ENCODE results near the gene ATP1A1. TPM values are rescaled to one million over a fixed set of nuclear protein-coding genes. Genes with fewer than 3 reads are reported as not detected.

ATP1A1 gene
- total RNA-seq, 1 experiment from 2014 or later = 239 TPM

DNA sequence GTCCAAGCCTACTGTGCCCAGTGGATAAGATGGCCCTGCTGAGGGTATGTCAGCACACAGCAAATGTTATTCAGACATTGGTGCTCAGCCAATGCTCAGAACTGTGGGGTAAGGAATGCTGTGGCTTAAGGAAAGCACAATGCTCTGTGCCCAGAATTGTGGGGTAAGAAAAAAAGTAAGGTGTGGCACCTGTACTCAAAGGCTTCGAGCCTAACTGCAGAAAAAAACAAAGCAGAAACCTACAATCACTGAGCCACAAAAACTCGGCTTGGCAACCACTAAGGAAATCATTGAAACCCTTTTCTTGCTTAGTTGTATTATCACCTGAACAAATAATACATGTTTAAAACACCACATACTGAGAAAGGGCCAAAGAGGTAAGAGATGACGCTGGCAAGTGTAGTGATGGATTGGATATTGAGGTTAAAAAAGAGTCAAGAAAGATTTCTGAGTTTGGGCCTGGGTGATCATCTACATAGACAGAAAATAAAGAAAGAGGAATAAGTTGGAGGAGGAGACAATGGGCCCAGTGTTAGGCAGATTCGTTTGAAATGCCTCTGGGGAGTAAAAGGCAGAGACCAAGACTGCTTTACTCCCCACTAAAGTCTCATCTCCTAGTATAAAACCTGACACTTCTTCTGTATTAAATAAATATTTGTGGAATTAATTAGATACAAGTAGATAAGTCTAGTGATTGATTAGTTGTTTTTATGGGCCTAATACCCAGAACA, 25.9 kb upstream of the ATP1A1 start:
- Histone ChIP-seq H4K91ac (ENCODE audit: insufficient read length, low read depth, low read length) (no peak overlapping the region), H2BK12ac (ENCODE audit: insufficient read length, low read depth, low read length) (no peak overlapping the region), H3K9ac (ENCODE audit: extremely low read depth, insufficient read length, low read length) (no peak overlapping the region), H2BK15ac (ENCODE audit: low read depth, low read length) (no peak overlapping the region), H2BK20ac (ENCODE audit: low read depth, low read length, poor library complexity, severe bottlenecking) (no peak overlapping the region), H4K20me1 (ENCODE audit: control insufficient read depth, insufficient read depth, insufficient read length) (no peaks in the 10 kb centered on the region), H3K9me3 (ENCODE audit: control insufficient read depth, low read depth, low read length) (no peaks in the 10 kb centered on the region), H3K79me1 (ENCODE audit: insufficient read depth, low read depth, low read length, poor library complexity, severe bottlenecking) (no peaks in the 10 kb centered on the region), H3K56ac (ENCODE audit: insufficient read length, low read depth, low read length) (no peak overlapping the region), H3K79me2 (ENCODE audit: insufficient read depth, low read length) (no peaks in the 10 kb centered on the region), H3K4me2 (ENCODE audit: insufficient read depth, insufficient read length, low read length) (no peak overlapping the region), H3K27me3 (ENCODE audit: insufficient read depth, low read length) (no peaks in the 10 kb centered on the region), H3K14ac (ENCODE audit: insufficient read depth, low read length) (no peak overlapping the region), H3K4me1 (ENCODE audit: insufficient read depth, low read length) (peaks cover 4% of the 10 kb centered on the region; the same call in 1 of the 2 replicates), H3K18ac (ENCODE audit: insufficient read length, low read depth, low read length) (no peak overlapping the region), H3K4ac (ENCODE audit: low read depth, low read length) (no peak overlapping the region), H3K23me2 (ENCODE audit: insufficient read length, low read depth, low read length, poor library complexity, severe bottlenecking) (no peaks in the 10 kb centered on the region), H3T11ph (ENCODE audit: low read length) (no peak overlapping the region), H2AFZ (ENCODE audit: low read length) (no peak overlapping the region), H2BK120ac (ENCODE audit: low read depth, low read length, poor library complexity, severe bottlenecking) (no peak overlapping the region), H4K5ac (ENCODE audit: insufficient read length, low read depth, low read length) (no peak overlapping the region), H2AK5ac (ENCODE audit: insufficient read length, low read length) (no peak overlapping the region), H3K23ac (ENCODE audit: insufficient read length, low read depth, low read length) (no peak overlapping the region), H3K27ac (ENCODE audit: insufficient read length, low read depth, low read length) (no peak overlapping the region), H2BK5ac (ENCODE audit: insufficient read length, low read length) (no peak overlapping the region), H4K8ac (replicated peaks; ENCODE audit: insufficient read length, low read depth, low read length) (no peak overlapping the region)
- Mint-ChIP-seq H3K9me3 (no peaks in the 10 kb centered on the region), H3K27me3 (ENCODE audit: low read depth) (no peaks in the 10 kb centered on the region), H3K4me3 (no peak overlapping the region), H3K4me1 (peaks cover 22 to 29% of the 10 kb centered on the region in 2 experiments), H3K36me3 (ENCODE audit: insufficient read depth in 1 of 3, low read depth in 3 of 3) (no peaks in the 10 kb centered on the region), H3K27ac (no peak overlapping the region; a peak in 2 of 7 replicates)
- no peak for TF ChIP-seq CTCF (conservative IDR thresholded peaks at IDR 0.05)
- no peak for DNase-seq
- WGBS (ENCODE audit: extremely low coverage, insufficient read length, low lambda C conversion rate) = no CpG with 5 or more reads among the region's 4 CpGs

Measured in H9 (cell line).